GM19023 (cell line): ENCODE results near the gene CTNNA3.

Source experiments
- ATAC-seq: cut with Tn5 transposase; IDR thresholded peaks from one replicate; pipeline ENCODE4 v1.9.1; 2021; ENCODE audit warnings: mild to moderate bottlenecking, moderate library complexity; ENCODE audit not compliant: unreplicated experiment

Gene CTNNA3

DNA sequence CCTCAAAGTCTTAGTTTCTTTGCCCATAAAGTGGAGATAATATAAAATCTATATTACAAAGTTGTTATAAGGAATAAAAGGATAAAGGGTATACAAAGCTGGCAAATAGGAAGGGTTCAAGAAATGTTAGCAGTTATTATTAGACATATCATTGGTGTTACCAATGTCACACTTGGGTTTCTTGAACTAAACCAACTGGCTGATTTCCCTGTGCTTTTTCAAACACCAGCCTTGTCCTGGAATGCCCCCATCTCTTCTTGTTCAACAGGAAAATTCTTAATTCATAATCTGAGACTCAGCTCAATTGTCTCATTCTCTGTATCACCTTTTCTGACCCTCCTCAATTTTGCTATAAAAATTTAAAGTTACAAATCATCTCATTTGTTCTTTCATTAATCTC, 913.9 kb downstream of the CTNNA3 start:
- no peak for ATAC-seq

DNA sequence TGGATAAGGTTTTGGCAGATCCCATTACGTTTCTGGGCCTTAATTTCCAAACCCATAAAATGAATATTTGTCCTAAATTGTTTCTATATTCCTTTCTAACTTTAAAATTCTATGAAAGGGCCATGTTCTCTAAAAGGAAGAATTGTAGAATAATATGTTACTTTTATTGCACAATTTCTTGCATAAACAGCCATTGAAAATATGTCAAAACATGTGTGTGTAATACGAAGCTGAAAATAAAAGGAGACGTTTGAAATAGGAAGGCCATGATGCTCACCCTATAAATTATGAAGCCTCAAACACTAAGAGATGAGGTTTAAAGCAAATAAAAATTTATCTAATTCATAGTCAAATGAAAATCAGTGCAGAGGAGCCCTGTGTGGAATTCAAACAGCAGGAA, 915.2 kb downstream of the CTNNA3 start:
- ATAC-seq: no peak

DNA sequence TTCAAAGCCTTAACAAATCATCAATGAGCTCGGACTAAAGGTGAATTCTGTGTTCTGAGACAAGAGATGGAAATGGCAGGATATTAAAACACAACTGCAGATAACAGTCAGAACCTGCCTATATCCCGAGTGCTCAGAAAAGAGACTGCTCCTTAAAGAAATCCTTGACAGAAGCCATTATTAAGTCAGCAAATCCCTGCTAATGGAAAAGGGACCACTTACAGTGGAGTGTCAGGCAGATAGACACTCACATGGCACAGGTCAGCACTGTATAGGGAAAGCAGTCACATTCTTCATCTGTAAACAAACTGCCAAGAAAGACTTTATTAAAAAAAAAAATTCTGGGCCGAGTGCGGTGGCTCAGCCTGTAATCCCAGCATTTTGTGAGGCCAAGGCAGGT, 917.6 kb downstream of the CTNNA3 start:
- ATAC-seq: no peak

DNA sequence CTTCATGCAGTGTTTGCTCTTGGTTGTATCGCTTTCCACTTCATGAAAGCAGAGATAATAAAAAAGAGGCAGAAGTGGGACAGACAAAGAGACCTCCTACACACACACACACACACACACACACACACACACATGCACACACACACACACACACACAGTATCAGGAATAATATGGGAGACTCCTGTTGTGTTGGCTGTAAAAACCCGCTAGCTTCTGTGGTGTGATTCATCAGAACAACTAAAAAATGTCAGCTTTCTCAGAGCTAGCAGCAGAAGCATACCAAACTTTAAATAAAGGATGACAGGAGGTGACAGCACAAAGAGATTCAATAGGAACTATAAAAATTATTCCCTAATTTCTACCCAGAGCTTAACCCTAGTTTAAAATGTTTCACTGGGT, 918.3 kb downstream of the CTNNA3 start:
- no peak for ATAC-seq

DNA sequence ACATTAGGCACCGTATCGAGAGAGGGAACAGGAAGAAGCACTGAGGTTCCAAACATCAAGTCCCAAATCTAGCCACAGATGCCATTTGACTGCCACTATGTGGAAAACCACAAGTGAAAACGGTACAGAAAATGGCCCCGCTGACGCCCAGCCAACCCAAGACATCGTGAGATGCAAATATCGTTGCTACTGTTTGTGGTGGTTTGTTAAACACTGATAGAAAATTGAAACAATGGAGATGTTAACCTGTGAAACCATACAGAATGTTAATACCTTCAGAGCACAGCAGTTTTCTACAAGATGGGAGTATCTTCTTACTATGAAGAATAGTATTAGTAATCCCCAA, 922.5 kb downstream of the CTNNA3 start:
- ATAC-seq: no peak

DNA sequence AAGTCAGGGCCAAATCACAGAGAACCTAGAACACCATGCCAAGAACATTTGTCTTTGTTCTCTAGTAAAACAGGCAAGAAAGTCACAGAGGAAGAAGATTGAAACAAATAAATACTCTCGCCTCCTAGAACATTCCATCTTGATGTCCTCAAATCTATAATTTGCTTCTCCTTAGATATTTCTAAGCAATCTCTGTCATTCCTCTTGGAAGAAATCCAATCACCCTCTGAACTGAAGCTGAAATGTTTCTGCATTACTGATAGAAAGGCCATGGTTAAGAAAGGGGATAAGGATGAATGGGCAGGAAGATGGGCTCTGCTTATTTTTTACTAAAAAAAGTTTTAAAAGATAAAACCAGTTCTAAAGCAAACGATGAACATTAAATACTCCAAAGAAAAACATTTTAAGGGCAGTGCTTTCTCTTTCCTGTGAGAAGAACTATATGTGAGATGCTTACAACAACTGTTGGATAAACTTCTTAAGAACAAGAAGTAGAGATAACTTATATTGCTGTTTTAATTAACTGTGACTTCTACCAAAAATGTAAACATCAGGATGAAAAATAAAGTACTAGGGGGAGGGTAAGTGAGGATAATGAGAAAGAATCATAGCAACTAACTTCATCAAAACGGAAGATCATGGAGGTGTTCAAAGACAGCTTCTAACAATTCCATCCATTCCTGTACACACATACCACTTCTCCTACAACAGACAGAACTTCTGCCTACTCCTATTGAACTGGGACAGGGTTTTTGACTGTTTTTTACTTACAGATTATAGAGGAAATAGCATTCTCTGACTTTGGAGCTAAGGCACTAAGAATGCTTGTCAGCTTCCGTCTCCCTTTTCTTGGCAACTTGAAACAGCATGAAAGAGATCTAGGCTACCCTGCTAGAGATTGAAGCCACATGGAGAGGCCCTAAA, 923.2 kb downstream of the CTNNA3 start:
- ATAC-seq: no peak

DNA sequence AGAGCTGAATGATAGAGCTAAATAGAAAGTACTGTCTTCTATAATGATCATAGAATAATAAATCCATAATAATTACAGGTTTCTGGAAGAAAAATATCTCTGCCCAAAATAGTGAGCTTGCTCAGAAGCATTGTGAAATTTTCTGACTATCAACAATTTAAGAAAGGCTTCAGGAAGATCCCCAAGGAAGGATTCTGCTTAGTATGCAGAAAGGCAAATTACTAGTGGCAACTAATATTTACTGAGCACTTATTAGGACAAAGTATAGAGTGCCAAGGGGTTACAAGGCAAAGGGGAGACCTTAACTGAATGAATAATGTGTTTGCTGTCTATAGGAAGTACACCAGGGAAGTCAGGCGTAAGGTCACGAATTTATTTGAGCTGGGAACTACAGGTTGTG, 928.3 kb downstream of the CTNNA3 start:
- no peak for ATAC-seq

DNA sequence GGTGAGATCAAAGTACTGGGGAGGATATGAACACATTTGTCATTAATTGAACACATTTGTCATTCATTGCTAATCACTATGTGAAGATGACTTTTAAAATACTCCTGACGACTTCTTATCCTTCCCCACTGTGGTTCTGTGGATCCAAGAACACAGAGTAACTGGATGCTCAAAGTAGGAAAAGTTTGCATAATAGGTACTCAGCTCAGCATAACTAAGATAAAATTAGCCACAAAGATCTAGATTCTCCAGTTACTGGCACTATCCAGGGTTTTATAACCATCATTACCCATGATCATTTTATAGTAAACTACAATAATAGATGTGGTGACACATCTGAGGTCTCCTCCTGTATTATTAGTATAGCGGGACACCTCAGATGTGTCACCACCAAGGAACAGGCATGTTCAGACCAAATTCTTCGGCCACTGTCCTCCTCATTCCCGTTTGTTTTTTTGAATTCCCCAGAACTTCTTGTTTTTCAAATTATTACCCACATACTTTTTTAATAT, 933.7 kb downstream of the CTNNA3 start:
- no peak for ATAC-seq

DNA sequence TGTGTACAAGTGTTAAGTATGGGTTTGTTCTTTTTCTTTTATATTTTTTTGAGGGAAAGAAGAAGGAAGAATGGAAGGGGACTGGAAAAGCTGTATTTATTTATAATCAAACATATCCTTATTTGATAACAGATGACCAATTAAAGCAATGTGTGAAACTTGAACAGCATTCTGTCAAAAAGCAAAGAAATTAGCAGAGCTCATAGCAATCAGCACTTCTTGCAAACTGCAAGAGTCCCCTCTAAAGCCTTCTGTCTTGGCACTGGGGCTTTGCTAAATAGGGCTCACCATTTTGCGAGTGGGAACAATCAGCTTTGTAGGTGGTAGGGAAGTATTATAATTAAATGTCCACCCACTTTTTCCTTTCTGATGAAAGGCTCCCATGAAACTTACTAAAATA, 935.1 kb downstream of the CTNNA3 start:
- ATAC-seq: no peak

DNA sequence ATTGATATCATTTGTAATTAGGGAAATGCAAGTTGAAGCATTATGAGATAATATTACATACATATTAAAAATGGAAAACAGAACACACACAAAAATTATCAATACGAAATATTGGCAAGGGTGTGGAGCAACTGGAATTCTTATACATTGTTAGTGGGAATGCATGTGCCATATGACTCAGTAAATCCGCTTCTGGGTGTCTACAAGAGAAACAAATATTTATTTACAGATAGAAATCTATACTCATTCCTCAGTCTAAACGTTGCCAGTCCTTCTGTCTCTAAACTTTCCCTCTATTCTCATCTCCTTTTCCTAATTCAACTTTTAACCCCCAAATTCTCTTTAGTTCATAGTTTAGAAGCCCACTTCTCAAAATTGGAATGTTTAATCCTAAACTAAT, 940.5 kb downstream of the CTNNA3 start:
- no peak for ATAC-seq

DNA sequence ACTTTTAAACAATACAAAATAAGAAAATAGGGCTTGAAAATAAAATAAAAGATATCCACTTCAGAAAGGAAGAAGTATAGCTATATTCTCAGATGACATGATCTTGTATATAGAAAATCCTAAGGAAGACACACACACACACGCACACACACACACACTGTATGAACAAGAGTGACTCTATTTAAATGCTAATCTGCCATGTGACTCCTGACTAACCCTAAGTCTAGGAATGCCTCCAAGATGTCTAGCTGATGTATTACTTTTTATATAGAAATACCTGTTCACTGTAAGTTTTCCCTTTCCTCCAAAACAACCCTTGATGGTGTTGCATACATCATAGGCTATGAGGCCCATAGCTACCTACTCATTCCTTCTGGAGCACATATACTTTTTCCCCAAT, 943.3 kb downstream of the CTNNA3 start:
- no peak for ATAC-seq

DNA sequence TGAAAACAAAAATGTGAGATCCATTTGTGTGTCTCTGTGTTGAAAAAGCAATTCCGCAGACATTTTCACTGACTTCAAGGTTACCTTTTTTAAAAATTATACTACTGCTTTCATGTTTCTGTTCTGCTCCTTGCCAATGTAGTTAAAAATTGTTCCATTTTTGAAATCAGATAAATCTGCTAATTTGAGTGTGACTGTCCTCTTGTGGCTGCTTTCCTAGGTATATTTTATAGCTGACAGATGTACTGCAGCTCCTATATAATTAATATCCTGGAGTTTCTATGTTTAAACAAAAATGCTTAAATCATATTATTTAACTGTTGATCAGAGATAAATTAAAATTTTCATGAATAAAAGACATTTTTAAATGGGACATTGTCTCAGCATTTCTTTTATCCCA, 947.8 kb downstream of the CTNNA3 start:
- ATAC-seq: no peak

DNA sequence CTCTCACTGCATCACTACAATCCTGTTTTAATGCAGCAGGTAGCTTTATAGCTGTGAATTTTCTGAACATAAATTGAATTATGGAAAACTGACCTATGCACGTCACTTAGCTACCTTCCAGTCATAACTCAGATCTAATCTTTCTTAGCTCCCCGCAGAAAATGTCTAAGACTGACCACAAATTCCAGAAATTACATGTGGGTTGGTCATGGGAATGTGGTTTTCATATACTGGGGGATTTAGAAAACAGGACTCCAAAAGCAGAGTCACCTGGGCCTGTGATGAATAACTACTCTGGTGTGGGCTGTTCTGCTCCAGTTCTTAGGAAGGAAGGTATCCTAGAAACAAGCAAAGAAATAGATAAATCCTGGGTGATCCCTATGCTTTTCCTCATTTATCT, 948.5 kb downstream of the CTNNA3 start:
- no peak for ATAC-seq

DNA sequence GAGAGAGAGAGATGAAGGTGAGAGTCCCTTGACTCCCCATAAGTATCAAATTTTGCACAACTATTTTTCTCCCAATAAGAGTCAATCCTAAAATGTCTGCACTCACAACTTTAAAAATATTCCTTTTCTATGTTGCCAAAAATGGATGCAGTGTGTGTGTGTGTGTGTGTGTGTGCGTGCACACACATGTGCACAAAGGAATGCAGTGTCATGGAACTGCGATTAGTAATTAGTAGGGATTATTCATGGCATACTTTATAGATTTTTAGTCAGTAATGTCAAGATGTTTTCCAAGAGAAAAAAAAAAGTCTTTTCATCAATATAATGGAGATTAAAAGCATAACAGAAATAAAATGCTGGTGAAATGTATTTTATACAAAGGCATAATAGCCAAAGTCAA, 949.3 kb downstream of the CTNNA3 start:
- no peak for ATAC-seq

DNA sequence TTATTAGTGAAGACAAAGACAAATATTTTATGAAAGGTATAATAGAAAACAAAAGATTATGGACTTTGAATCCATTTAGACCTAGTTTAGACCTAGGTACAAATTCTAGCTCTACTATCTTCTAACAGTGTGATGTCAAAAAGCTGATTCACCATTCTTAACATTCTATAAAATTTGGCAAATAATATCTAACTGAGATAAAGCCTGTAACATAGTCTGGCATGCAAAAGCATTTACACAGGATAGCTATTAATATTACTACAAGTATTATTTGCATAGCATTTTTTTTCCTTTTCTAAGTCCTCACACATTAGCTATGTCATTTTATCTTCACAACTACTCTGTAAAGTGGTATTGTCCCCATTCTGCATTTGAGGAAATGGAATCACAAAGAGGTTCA, 949.7 kb downstream of the CTNNA3 start:
- no peak for ATAC-seq

DNA sequence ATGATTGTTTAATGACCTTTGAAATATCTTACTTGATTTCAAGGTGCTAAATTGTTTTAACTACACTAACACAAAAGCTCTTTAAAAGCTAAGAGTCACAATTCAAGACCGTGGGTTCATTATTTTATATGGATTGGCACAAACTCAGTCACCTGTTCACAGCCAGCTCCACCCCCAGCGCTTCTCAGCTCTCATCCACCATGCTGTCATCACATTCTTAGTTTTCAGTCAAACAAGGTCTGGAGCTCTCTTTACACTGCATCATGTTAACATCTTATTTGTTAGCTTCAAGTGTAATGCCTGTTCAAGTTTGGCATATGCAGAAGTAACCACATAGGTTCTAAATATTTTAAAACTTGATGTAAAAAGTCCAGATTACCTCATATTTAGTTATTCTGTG, 951.1 kb downstream of the CTNNA3 start:
- ATAC-seq: no peak

DNA sequence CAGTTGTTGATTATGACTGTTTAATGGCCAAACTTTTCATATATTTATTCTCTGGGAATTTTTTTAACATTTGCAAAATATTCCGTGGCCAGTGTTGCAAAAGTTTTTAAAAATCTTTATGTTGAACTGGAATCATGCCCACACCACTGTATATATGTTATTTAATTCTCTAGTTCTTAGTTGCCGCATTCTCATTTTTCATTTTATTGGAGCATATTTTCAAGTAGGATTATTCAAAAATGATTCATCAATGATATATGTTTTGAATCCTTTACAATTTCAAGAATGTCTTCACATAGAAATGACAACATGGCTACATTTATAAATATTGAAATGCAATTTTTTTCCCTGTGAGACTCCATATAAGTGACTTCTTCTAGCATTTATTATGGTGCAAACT, 958.8 kb downstream of the CTNNA3 start:
- no peak for ATAC-seq

DNA sequence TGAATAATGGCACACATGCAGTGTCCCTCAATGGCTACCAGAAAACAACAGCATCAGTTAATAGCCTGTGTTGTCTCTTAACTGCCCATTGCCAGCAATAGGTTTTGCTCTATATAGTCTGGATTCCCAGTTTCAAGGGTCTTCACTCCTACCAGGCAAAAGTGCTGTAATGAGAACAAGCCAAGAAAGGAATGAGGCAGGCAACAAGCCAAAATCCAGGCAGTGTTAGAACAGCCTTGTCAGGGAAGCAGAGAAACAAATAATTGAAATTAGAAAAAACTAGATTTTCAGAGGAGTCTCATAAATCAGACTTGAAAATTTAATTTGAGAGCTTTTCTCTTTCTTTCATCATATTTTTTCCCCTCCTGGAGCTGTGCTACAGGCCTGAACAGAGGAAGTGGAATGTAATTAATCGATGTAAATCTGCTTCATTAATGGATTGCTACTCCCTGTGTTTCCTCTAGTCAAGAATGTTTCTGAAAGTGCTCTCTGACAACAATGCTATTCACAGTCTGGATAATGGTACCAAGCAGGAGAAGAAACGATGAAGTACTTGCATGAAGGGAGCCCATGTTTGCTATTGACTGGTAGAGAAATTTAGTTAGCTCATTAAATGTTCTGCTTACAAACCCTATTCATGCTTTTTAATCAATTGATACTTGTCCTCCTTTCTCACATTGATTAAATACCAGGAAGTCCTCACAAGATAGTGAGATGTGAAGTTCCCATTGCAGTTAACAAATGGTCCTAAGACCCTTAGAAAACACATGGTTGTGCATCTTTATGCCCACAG, 972.2 kb downstream of the CTNNA3 start:
- ATAC-seq: no peak

DNA sequence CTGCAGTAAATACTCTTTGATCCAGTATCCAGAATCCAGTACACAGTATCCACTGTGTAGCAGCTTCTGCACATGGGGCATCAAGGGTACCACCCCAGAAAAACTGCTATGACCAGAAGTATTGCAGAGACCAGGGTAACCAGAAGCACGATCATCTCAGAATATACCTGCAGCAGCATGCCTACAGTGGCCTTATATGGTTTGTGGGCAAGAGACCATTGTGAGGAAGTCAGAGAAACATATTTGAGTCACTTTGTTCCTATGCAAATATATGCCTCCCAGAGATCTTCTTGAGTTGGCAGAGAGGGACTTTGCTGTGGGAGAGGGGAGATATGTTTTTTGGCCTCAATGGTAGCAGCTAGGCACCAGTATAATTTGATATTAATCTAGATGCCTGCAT, 976.5 kb downstream of the CTNNA3 start:
- ATAC-seq: no peak

DNA sequence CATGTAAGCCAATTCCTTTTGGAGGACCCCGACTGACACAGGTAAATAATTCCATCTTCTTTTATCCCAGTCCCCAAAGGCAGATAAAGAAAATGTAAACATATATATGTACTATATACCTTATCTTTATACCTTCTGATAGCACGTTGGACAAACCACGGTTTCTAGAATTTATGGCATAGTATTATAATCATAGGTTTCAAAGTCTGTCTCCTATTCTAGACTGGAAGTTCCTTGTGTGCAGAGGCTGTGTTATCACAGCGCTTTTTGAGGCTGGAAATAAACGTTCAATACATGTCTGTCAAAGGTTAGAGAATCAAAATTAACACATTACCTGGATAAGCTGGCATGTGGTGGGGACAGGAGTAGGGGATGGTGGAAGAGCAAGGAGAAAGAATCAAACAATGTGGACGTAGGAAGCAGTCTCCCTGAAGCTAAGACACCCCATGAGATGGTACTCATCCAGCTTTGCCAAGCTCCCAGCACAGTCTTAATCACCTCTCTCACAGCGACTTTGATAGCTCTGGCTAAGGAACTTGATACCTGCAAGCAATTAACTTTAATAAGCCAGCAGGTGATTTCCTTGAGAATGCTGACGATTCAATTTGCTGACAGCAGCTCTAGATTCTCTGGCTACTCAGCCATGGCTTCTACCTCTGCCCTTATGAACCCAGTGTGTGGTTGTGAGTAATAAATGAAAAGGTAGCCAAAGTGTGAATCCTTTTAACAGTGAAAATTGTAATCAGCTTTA, 978.6 kb downstream of the CTNNA3 start:
- ATAC-seq: no peak

DNA sequence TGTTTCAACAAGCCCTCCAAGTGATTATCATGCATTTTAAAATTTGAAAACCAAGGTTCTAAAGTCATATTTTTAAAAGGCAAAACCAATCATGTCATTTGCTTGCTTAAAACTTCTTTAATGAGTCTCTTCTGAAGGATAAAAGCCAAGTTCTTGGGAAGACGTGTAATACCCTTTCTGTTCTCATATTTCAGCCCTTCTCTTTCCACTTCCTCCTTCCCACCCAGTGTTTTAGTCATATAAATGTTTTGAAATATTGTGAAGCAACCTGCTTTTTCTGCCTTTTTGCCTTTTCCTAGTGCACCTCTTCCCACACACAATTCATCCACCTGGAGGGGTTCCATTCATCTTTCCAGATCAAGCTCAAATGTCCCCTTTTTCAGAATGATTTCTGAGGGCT, 981.3 kb downstream of the CTNNA3 start:
- ATAC-seq: no peak
